GM12874 (cell line): Measurements from ENCODE around the gene SURF2.

Source experiments
- CTCF ChIP-seq: IDR thresholded peaks from 2 replicates; pipeline ENCODE4 v1.5.1; 2011; ENCODE audit warnings: low read depth, mild to moderate bottlenecking, control low read depth, low read length, moderate library complexity; ENCODE audit not compliant: insufficient read depth

Gene SURF2

GRCh38 chr9:133360400-133361393 lies 4.3 kb downstream of the SURF2 start:
- no peak for TF ChIP-seq CTCF

- TF ChIP-seq CTCF: no peak
Measured at GRCh38 chr9:133361507-133362092, 5.2 kb downstream of the SURF2 start.

- TF ChIP-seq CTCF: no peak
Measured at GRCh38 chr9:133362359-133363044, 6.2 kb downstream of the SURF2 start.

GRCh38 chr9:133366435-133366834 lies 10.1 kb downstream of the SURF2 start:
- no peak for TF ChIP-seq CTCF

GRCh38 chr9:133367221-133367620 lies 10.9 kb downstream of the SURF2 start:
- no peak for TF ChIP-seq CTCF

- TF ChIP-seq CTCF: no peak
Measured at GRCh38 chr9:133367778-133368177, 11.4 kb downstream of the SURF2 start.

- TF ChIP-seq CTCF: no peak
Measured at GRCh38 chr9:133368249-133368881, 12.0 kb downstream of the SURF2 start.
